DMS79 treated with DMSO at 0.1 percent for 48 hours (cell line): ENCODE data around the gene P2RX4.
"Not testable (repeated sequence)": the region's sequence is repeated elsewhere in the genome, so short reads cannot be mapped to it uniquely, and the experiment has no call there.

ENCODE experiments used
- DNase-seq: peaks from one replicate; lab custom pipeline; 2025; lab: John Stamatoyannopoulos, UW

Gene P2RX4

GRCh38 chr12:121209624-121210572 lies at the start of gene P2RX4:
Gene P2RX4, plus strand, starts transcription at chr12:121210129. Its CDS starts 36 bp downstream, at chr12:121210165.
- peak; percentile 65 for DNase-seq

GRCh38 chr12:121162384-121162783 lies 47.5 kb upstream of the P2RX4 start:
- DNase-seq, result no peak

- DNase-seq, result no peak
These were observed 46.9 kb upstream of the P2RX4 start for GRCh38 chr12:121162985-121163384.

DNA sequence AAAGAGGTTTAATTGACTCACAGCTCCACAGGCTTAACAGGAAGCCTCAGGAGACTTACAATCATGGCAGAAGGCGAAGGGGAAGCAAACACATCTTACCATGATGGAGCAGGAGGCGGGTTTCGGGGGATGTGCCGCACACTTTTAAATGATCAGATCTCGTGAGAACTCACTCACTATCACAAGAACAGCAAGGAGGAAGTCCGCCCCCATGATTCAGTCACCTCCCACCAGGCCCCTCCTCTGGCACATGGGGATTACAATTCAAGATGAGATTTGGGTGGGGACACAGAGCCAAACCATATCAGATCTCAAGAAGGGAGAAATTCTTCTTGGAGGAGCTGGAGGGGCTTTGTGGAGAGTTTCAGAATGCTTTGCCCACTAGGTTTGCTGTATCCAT lies 45.1 kb upstream of the P2RX4 start:
- DNase-seq, result not testable (repeated sequence)

GRCh38 chr12:121165316-121165715 lies 44.6 kb upstream of the P2RX4 start:
- no peak for DNase-seq

GRCh38 chr12:121166356-121166755 lies 43.6 kb upstream of the P2RX4 start:
- no peak for DNase-seq

GRCh38 chr12:121167232-121167820 lies 42.6 kb upstream of the P2RX4 start:
- DNase-seq, result no peak

DNA sequence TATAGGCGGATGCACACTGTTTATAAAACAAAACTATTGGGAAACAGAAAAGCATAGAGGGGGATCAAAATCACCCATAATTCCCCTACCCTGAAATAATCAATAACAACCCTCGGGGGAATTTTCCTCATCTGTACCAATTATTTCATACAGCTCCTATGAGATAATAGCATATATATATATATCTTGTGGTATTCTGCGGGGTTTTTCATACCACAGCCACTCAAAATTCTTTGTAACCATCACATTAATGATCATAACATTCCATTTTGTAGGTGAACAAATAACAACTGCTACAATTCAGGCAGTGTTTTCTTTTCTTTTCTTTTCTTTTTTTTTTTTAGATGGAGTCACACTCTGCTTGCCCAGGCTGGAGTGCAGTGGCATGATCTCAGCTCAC lies 42.0 kb upstream of the P2RX4 start:
- no peak for DNase-seq

DNA sequence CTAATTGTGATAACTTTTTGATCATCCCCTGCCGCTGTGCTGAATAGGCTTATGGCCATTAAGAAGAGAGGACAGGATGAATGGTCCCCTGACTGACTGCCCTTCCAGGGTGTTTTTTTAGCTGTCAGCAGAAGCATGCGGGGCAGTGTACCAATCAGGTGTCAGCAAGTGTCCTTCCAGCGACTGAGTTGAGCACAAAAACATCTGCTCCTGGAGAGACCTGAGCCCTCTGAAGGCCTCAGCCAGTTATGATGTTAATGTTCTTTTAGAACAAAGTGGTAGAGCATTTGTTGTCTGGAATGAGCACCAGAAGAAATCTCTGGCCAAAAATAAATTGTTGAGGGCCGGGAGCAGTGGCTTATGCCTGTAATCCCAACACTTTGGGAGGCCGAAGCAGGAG lies 39.8 kb upstream of the P2RX4 start:
- no peak for DNase-seq

GRCh38 chr12:121170611-121171260 lies 39.2 kb upstream of the P2RX4 start:
- no peak for DNase-seq

- DNase-seq, result no peak
These were observed 37.8 kb upstream of the P2RX4 start for GRCh38 chr12:121172145-121172544.

GRCh38 chr12:121175383-121176119 lies 34.4 kb upstream of the P2RX4 start:
- DNase-seq, result no peak

DNA sequence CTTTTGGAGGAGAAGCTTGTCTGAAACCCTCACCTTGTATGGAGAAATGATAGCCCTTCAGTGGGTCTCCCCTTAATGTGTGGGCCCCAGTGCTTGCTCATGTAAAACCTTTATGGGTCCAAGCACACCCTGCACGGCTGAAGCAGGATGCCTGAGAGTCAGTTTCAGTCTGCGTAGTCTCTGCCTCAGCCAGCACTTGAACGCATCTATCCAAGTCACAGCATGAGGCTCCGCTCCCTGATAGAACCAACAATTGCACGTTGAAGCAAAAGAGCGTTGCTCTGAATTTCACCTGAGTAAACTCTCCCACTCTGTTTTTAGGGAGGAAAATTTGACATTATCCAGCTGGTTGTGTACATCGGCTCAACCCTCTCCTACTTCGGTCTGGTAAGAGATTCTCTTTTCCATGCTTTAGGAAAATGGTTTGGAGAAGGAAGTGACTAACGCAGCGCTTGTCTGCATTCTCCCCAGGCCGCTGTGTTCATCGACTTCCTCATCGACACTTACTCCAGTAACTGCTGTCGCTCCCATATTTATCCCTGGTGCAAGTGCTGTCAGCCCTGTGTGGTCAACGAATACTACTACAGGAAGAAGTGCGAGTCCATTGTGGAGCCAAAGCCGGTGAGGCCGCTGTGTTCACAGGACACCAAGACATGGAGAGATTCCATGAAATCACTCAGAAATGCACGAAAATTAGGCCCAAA lies 33.0 kb upstream of the P2RX4 start:
- no peak for DNase-seq

- DNase-seq, result no peak
These were observed 28.7 kb upstream of the P2RX4 start for GRCh38 chr12:121181181-121181580.

- DNase-seq, result no peak
These were observed 27.6 kb upstream of the P2RX4 start for GRCh38 chr12:121182222-121182893.

GRCh38 chr12:121184425-121184824 lies 25.5 kb upstream of the P2RX4 start:
- no peak for DNase-seq

DNA sequence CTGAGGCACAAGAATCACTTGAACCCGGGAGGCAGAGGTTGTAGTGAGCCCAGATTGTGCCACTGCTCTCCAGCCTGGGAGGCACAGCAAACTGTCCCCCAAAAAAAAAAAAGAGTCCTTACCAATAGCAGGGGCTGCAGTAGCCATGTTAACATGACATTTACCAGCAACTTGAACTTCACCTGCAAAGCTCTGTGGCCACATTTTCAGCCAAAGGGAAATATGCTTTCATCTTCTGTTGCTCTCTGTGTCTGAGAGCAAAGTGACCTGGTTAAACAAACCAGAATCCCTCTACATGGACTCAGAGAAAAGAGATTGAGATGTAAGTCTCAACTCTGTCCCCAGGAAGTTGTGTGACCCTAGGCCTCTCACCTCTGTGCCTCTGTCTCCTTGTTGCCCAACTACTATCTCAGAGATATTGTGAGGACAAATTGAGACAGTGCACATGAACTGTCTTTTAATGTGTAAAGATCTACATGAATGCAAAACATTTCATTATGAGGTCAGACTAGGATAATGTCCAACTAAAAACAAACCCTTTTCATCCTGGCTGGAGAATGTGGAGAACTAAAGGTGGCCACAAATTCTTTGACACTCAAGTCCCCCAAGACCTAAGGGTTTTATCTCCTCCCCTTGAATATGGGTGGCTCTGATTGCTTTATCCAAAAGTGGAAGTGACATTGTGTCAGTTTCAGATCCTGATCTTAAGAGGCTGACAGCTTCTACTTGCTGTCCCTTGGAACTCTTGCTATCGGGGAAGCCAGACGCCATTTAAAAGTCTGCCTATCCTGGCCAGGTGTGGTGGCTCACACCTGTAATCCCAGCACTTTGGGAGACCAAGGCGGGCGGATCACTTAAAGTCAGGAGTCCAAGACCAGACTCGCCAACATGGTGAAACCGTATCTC lies 24.7 kb upstream of the P2RX4 start:
- DNase-seq, result no peak

- no peak for DNase-seq
These were observed 23.1 kb upstream of the P2RX4 start for GRCh38 chr12:121186826-121187225.

DNA sequence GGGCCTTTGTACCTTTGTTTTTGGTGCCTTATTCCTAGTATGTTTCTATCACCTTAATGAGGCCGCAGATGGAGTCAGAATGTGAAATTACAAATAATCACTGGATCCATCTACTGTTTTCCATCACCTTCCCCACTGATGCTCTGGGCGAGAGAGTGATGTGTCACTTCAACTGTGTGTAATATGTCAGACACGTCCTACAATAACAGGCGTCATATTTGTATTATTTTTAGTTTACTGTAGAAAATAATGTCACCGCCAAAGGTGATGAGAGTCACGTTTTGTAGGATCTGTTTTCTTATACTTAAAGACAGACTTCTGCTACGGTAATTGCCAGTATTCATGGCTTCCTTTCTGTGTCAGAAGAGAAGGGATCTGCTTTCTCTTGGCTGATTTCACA lies 22.4 kb upstream of the P2RX4 start:
- no peak for DNase-seq

DNA sequence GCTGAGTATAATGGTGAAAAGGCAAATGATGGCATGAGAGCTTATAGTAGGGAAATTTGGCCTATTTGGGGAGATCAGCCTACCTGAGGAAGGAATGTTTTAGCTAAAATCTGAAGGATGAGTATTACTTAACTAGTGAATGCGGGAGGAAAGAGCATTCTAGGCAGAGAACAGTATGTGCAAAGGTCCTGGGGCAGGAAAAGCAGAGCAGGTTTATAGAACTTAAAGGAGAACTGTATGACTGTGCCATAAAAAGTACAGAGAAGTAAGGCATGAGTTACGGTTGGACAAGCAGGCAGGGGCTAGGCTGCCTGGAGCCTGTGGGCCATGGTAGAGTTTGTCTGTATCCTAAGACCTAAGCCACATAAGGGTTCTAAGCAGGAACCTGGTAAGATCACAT lies 21.7 kb upstream of the P2RX4 start:
- DNase-seq, result no peak
